HG02759 (cell line): ENCODE data around the gene RERG.
A peak's percentile ranks its signal among the peaks of the same experiment; 100 is the strongest.

ENCODE experiments used
- ATAC-seq: cut with Tn5 transposase; IDR thresholded peaks from one replicate; pipeline ENCODE4 v1.9.1; 2021; ENCODE audit warnings: mild to moderate bottlenecking, moderate library complexity; ENCODE audit not compliant: unreplicated experiment

The RERG gene, protein sequence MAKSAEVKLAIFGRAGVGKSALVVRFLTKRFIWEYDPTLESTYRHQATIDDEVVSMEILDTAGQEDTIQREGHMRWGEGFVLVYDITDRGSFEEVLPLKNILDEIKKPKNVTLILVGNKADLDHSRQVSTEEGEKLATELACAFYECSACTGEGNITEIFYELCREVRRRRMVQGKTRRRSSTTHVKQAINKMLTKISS

DNA sequence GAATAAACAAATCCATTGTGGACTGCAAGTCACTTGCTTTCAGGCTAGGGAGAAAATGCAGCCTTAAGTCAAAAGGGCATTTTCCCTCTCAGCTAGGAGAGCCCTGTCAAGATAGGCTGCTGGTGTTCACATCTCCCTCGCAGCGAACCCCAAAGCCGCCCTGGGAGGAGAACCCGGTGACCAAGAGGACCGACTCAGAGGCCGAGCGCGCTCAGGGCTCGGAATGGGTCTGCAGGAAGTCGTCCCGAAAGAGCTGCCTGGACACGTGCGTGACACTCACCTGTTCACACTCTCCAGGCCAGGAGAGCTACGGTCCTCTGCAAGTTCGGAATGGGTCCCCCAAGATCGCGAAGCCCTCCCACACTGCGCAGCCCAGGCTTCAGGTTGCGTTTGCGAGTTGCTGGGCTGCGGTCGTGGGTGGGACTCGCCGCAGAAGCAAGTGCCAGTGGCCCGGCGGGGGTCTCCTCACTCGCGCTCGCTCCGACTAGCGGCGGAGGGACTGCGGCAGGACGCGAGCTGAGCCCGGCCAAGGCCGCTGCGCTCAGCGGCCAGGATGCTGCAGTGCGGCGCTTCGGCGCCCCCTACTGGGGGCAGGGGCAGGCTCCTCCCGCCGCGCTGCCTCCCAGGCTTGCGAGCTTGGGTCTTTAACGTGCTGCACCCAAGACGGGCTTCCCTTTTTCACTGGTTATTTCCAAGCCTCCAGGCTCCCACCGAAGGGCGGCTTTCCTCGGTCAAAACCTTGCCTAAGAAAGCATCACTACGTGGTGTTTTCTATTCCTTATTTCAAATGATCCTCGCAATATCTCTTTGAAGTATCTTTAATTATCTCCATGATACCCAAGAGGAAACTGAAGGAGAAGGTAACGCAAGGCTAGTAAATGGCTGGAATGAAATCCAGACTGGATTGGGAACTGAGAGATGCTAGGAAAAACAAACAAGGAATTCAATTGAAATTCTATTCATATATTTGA, at the start of gene RERG:
RERG (minus strand) TSS at position 503 of the 971 bp plus-strand sequence. CDS start 3,928 bp downstream, outside the sequence.
- ATAC-seq: peak; percentile 98

GRCh38 chr12:15270591-15270990, 49.4 kb upstream of the RERG start:
- no peak for ATAC-seq

- peak; percentile 79 for ATAC-seq
Observed at GRCh38 chr12:15268927-15269552, 47.8 kb upstream of the RERG start.

DNA sequence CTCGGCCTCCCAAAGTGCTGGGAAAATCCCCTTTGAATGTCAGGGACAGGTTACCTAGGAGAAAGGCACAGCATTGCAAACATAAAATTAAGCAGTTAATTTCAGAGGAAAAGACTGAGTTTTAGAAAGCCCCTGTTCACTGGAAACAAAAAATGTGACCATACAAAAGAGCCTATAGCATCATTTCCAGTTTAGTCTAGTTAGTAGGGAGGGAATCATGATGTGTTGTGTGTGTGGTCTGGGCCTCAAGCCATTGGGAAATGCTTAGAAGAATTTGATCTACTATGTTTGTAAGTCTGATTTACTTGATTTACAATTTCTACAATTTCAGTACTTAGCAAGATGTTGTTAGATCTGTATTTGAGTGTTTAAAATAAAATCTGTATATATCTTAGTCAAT, 47.1 kb upstream of the RERG start:
- ATAC-seq: no peak

DNA sequence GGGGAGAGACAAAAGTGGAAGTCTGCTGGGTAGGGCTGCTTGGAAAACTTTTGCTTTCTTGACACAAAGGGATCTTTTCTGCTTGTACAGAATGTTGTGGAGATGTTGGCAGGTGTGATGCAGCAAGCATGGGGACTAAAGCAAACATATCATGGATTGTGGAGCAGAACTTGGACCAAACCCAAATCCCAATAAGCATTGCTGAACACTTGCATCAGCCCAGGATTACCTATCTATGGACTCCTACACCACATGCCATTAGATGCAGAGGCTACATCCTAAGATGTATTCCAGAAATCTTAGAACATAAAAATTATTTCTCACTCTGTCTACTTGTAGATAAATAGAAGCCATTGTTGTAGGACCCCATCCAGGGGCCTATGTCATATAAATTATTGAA, 44.7 kb upstream of the RERG start:
- ATAC-seq: no peak

- no peak for ATAC-seq
Observed at GRCh38 chr12:15256761-15257160, 35.5 kb upstream of the RERG start.

DNA sequence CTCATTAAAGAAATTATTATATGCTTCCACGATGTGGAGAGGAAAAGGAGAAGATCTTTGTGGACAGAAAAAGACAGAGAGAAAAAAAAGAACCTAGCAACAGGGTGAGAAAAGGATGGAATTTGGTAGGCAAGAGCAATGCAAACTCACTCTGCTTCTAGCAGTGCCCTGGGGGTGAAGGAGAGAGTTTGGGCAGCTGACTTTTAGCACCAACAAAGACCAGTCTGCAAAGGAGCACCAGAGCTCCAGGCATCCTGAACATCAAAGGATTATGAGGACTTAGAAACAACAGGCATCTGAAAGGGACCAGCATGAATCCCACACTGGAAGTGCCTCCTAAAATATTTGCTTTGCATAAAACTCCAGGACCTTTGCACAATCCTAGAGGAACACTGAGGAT, 32.8 kb upstream of the RERG start:
- no peak for ATAC-seq

DNA sequence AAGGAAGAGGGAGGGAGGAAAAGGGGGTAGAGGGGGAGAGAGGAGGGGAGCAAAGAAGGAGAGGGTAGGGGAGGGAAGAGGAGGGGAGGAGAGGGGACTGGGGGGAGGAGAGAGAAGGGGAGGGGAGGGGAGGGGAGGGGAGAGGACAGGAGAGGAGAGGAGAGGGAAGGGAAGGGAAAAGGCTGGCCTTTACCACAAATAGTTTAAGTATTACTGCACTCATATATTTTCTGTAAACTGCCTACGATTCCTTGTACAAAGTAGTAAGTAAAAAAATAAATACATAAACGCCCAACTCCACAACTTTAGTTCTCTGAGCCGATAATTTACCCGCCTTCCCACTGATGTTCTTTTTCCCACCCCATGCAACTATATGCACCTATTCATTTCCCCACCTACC, 23.7 kb upstream of the RERG start:
- ATAC-seq: no peak

DNA sequence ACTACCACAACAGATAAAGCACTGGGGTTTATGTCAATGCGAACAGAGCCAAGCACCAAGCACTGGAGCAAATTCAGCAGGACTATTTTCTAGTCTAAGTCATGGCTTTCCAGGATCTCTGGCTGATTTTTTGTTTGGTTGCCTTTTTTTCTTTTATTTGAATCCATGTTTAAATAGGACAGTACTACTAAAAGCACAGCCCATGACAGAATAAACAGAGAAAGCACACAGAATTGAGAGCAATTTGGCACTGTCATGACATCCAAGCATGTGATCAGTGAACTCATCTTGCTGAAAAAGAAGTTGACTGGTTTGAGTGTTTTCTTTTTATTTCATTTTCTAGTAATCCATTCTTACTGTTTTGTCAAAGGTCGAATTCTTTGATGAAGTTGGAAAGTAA, 23.1 kb upstream of the RERG start:
- ATAC-seq: no peak

DNA sequence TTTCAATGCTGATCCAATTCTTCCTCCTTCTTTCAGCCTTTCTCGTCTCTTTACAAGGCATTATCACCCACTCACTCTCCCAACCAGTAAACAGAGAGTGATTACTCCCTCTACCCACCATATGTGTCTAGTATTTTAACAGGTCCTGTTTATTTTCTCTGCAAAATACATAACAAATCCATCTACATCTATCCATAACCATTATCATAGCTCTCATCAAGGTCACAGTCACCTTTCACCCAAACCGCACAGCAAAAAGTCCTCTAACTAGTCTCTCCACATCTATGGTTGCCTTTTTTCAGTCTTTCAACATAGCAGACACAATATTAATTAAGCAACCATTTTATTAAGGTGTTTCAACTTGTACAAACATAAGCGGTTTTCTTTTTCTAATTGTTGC, 21.9 kb upstream of the RERG start:
- ATAC-seq: no peak

DNA sequence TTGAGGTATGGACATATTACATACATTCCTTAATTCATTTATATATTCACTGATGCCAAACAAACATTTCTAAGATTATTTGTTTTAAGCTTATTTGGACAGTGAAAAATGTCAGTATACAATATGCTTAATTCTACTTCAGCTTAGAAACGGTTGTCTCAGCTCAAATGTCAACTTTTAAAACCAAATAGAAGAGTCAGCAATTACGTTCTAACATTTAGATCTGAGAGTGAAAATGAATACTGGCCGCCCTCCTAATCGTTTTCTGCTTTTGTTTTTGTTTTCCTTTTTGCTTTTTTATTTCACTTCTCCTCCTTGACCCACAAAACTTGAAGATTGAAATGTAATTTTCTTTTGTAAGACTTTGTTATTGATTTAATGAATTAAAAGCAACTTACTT, 19.7 kb upstream of the RERG start:
- ATAC-seq: no peak

GRCh38 chr12:15234508-15234907, 13.3 kb upstream of the RERG start:
- no peak for ATAC-seq

- no peak for ATAC-seq
Observed at GRCh38 chr12:15234011-15234410, 12.8 kb upstream of the RERG start.

DNA sequence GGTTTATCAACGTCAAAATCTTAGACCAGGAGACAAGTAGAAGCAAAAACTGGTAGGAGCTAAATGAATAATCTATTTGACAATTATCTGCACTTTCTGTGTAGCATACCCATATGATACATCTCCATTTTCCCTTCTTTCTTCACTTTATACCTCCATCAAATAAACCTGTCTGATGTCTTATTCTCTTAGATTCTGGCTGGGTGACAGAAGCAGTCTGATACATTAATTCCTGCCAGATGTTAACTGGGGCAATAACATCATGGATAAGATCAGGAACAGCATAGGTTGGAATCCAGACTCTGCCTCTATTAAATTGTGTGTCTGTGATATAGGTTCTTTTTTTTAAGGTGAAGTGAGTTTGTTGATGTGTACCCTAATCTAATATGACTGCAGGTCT, 11.7 kb upstream of the RERG start:
- no peak for ATAC-seq

GRCh38 chr12:15231493-15231892, 10.3 kb upstream of the RERG start:
- no peak for ATAC-seq

DNA sequence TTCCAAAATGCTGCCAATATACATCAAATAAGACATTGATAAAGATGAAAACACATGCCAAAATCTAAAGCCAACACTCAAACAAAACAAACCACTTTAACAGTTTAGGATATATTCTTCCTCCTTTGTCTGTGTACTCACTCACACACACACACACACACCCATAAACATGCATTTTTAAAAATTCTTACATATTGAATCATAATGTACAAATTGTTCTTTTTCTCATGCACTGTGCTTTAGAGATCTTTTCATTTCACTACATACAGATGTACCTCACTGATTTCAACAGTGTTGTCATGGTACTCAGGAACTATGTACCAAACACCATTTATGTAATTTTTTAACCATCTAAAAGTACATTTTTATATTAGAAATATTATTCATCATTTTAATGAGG, 9.5 kb upstream of the RERG start:
- ATAC-seq: no peak

DNA sequence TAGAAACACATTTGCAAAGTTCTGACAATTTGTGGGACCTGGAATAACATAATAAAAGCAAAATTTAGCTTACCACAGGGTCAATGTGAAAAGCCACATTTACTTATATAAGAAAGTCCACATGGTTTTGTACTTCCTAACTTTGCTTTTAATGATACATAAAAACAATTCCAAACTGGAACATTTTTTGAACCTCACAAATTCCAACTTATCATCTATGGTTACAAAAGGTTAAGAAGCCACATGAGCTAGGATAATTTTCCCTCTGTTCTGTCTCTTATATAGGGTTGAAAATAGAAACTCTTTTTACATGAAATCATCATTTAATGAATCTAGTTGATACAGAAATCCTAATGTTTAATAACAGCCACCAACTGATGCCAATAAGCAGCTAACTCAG, 8.9 kb upstream of the RERG start:
- ATAC-seq: no peak

- ATAC-seq: no peak
Observed at GRCh38 chr12:15227004-15227679, 5.9 kb upstream of the RERG start.

DNA sequence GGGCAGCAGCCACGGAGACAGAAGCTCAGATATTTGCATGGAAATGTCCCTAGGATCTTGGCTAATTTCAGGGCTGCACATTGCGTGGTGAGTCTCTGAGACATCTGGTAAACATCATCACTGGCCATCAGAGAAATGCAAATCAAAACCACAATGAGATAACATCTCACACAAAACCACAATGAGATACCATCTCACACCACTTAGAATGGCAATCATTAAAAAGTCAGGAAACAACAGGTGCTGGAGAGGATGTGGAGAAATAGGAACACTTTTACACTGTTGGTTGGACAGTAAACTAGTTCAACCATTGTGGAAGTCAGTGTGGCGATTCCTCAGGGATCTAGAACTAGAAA, 4.6 kb upstream of the RERG start:
- peak; percentile 50 for ATAC-seq

DNA sequence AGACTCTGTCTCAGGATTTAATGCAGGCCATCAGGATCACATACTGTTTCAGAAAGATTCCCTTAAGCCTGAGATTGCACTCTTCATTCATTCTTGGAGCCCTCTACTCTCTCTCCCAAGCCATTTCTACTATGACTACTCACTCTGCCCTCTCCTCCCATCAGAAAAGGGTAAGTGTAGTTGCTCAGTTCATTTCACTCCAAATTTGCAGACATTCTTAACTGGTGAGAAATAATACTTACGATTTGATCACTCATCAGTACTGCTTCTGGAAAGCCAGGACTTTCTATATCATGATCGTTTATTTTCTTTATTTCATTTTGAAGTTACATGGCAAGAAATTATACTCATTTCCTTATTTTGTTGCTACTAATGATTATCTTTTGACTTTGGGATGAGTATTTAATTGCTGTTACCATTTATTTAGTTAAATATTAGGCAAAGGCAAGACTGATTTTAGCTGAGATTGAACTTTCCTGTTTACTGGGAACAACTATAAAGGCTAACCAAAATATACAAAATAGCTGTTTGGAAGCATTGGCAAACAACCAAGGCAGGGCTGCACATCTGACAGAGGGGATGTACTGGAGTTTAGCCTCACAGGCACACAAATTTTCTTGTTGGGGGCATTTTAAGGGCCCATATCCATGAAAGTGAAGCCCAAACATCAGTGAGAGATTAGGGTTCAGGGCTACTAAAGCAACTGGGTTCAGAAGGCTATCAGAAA, 4.1 kb upstream of the RERG start:
- ATAC-seq: no peak

DNA sequence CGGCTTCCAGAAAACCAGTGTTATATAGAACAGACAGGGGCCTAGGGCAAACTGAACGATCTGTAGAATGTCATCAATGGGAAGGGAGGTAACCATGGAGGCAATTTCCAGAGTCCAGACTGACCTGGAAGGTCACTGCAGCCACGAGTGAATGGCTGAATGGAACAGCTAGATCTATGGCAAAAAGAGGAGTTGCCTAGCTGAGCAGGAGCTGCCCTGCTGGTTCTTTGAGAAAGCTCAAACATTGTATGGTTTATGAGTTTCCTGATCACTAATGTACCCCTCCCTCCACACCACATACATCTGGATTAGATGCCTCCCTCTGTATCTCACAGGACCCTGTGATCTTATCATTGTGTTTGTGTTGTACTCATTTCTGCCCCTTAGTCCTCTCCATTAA, 1.0 kb upstream of the RERG start:
- ATAC-seq: no peak
